Endothelial cell of umbilical vein (primary cell): Measurements from ENCODE around the gene ANXA6. TPM values are rescaled to one million over a fixed set of nuclear protein-coding genes. Genes with fewer than 3 reads are reported as not detected.

Experiments
- BruUV-seq: library from RNA; stranded (reverse); fragments of 400-500 nt; replicated peaks from 2 replicates; lab custom pipeline; 2021; lab: Mats Ljungman, UMichigan
- CTCF ChIA-PET: fragments of 300-600, 350-600 bp; sonication (Branson Sonifier 250); formaldehyde crosslinking; loops from one replicate; lab custom pipeline; 2021; ENCODE audit warnings: antibody characterized with exemption, inconsistent platforms; lab: Charles Lee
- POLR2A ChIA-PET: fragments of 300-600, 350-600 bp; sonication (Branson Sonifier 250); formaldehyde crosslinking; loops from one replicate; lab custom pipeline; 2021; ENCODE audit warnings: antibody characterized with exemption, inconsistent platforms; lab: Charles Lee
- DNase-seq: peaks from one replicate; pipeline ENCODE4 v3.0.0-alpha.2; 2011; ENCODE audit warnings: low read depth, low spot score
- FAIRE-seq: peaks from 2 replicates; lab custom pipeline; 2011; peaks lifted over from hg19 to GRCh38; lab: Jason Lieb, UNC
- H2AFZ ChIP-seq: 2 replicates; pipeline ENCODE4 v1.6.0; 2012; ENCODE audit warnings: low read depth, low read length, control low read depth, inconsistent platforms
- H3K27ac ChIP-seq: 2 replicates; pipeline ENCODE4 v1.5.1; 2011; ENCODE audit warnings: low read depth, mild to moderate bottlenecking, control low read depth, low read length, moderate library complexity; ENCODE audit not compliant: insufficient read depth
- H3K27me3 ChIP-seq, 2 experiments: 2 replicates each; pipeline versions ENCODE4 v1.6.0 to v1.6.1; 2011; ENCODE audit warnings: low read length in 2 of 2, mixed read lengths in 1 of 2; ENCODE audit not compliant: control insufficient read depth in 2 of 2, insufficient read depth in 2 of 2
- H3K36me3 ChIP-seq, 2 experiments: 2 replicates in 1 of 2; 3 replicates in 1 of 2; pipeline ENCODE4 v1.5.1; 2011; ENCODE audit warnings: low read length in 2 of 2, mild to moderate bottlenecking in 1 of 2, moderate library complexity in 1 of 2; ENCODE audit not compliant: control insufficient read depth in 2 of 2, insufficient read depth in 2 of 2; ENCODE audit errors: extremely low read depth in 1 of 2
- H3K4me1 ChIP-seq: 3 replicates; pipeline ENCODE4 v1.5.1; 2011; ENCODE audit warnings: mild to moderate bottlenecking, low read length; ENCODE audit not compliant: control insufficient read depth, insufficient read depth; ENCODE audit errors: extremely low read depth
- H3K4me2 ChIP-seq: 2 replicates; pipeline ENCODE4 v1.6.1; 2011; ENCODE audit warnings: low read length, control low read depth, mixed read lengths; ENCODE audit not compliant: insufficient read depth
- H3K4me3 ChIP-seq, 3 experiments: fragments of 200-600 bp in 1 of 3; sonication (generic), shearing (Covaris generic) in 1 of 3; replicated peaks in 1 of 3; 2 replicates each; pipeline ENCODE4 v1.5.1; 2011 to 2016; ENCODE audit warnings: control low read depth in 3 of 3, low read length in 3 of 3, mild to moderate bottlenecking in 2 of 3, inconsistent platforms in 1 of 3, low read depth in 1 of 3, moderate library complexity in 1 of 3; ENCODE audit not compliant: insufficient read depth in 1 of 3
- H3K79me2 ChIP-seq: 2 replicates; pipeline ENCODE4 v1.6.0; 2012; ENCODE audit warnings: low read length, inconsistent platforms; ENCODE audit not compliant: control insufficient read depth, insufficient read depth
- H3K9ac ChIP-seq: replicated peaks from 2 replicates; pipeline ENCODE3; 2011; ENCODE audit warnings: low read length, control low read depth; ENCODE audit not compliant: insufficient read depth; ENCODE audit errors: extremely low read depth
- H3K9me1 ChIP-seq: replicated peaks from 3 replicates; pipeline ENCODE4 v1.6.0; 2011; ENCODE audit warnings: mild to moderate bottlenecking, low read length; ENCODE audit not compliant: control insufficient read depth, insufficient read depth; ENCODE audit errors: extremely low read depth
- H3K9me3 ChIP-seq: replicated peaks from 2 replicates; pipeline ENCODE4 v1.5.1; 2012; ENCODE audit warnings: low read length, inconsistent platforms; ENCODE audit not compliant: control insufficient read depth, insufficient read depth
- H4K20me1 ChIP-seq: replicated peaks from 2 replicates; pipeline ENCODE3; 2011; ENCODE audit warnings: mild to moderate bottlenecking, low read length; ENCODE audit not compliant: control insufficient read depth, insufficient read depth; ENCODE audit errors: extremely low read depth
- FOS ChIP-seq: IDR thresholded peaks from 2 replicates; pipeline ENCODE4 v1.6.1; 2011; ENCODE audit warnings: mild to moderate bottlenecking, low read length, moderate library complexity, borderline replicate concordance; ENCODE audit not compliant: insufficient read depth
- GATA2 ChIP-seq: IDR thresholded peaks from 2 replicates; pipeline ENCODE4 v1.7.0; 2011; ENCODE audit warnings: low read depth, mild to moderate bottlenecking, moderate library complexity, mixed read lengths, low read length; ENCODE audit not compliant: insufficient read length, insufficient read depth
- JUN ChIP-seq: IDR thresholded peaks from 2 replicates; pipeline ENCODE4 v1.6.1; 2011; ENCODE audit warnings: borderline replicate concordance, low read depth; ENCODE audit not compliant: insufficient read length, insufficient read depth
- MYC ChIP-seq: IDR thresholded peaks from one replicate; pipeline ENCODE4 v1.6.1; 2011; ENCODE audit warnings: mild to moderate bottlenecking, low read depth, low read length
- POLR2A ChIP-seq: IDR thresholded peaks from 2 replicates; pipeline ENCODE4 v1.6.1; 2012; ENCODE audit warnings: low read depth, mild to moderate bottlenecking, control low read depth, low read length
- dilution Hi-C: fragments of 300-500 bp; cut with MboI; formaldehyde crosslinking; loops from one replicate; pipeline ENCODE4 v1.15.0; 2019; ENCODE audit warnings: low sequenced_read_pairs; ENCODE audit not compliant: extremely low pct_ligation_motif_present
- intact Hi-C: fragments of 100-400 bp; cut with micrococcal nuclease; formaldehyde crosslinking; loops from one replicate; pipeline ENCODE4 v1.10.0; 2022
- polyA plus RNA-seq, 4 experiments: library from polyadenylated mRNA; depleted of rRNA in 3 of 4; stranded (reverse) in 3 of 4; unstranded in 1 of 4; fragments of >200 nt; gene quantifications; 2 replicates each; pipeline versions ENCODE4 v1.2.1 to v1.2.3, GENCODE V29; 2011 to 2012; ENCODE audit warnings: missing spikeins in 1 of 4
- total RNA-seq: library from RNA; stranded (reverse); gene quantifications from 2 replicates; pipeline ENCODE4 v1.2.3, GENCODE V29; 2021
- TF ChIP-seq, protein P1 (sequence below): IDR thresholded peaks from 2 replicates; pipeline ENCODE4 v1.6.1; 2011; ENCODE audit not compliant: insufficient read depth, insufficient read length

The ANXA6 gene
- total and polyA plus RNA-seq, 2 donors (not counting 3 experiments of a cell fraction or from before 2014, with no cell fraction given), result 195 to 266 TPM

DNA sequence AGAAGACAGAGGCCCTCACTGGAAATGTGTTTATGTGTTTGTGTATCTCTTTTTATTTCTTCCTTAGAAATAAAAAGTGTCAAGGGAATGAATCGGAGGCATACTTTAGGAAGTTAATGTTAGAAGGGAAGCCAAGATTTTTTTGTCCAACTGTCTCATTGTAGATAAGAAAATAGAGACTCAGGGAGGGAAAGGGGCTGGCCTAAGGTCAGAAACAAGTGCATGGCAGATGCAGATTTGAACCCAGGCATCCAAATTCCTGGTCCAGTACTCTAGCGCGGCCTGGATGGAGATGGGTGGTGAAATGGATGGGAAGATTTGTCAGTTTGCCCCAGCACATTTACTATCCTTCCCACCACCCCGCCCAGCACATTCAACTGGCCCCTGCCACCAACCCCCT lies 56.9 kb downstream of the ANXA6 start:
- Histone ChIP-seq H3K9ac (no peak overlapping the region), H3K9me3 (no peaks in the 10 kb centered on the region), H3K9me1 (no peaks in the 10 kb centered on the region), H3K79me2 (no peaks in the 10 kb centered on the region), H3K4me2 (no peak overlapping the region), H3K4me3 (no peak overlapping the region), H2AFZ (no peak overlapping the region), H3K4me1 (peaks cover 3% of the 10 kb centered on the region), H3K27ac (no peak overlapping the region), H3K27me3 (no peaks in the 10 kb centered on the region), H4K20me1 (no peaks in the 10 kb centered on the region), H3K36me3 (peaks cover 0 to 9% of the 10 kb centered on the region in 2 experiments)
- no TSS peak for BruUV-seq
- DNase-seq, result no peak
- dilution Hi-C loops (no loop called here), intact Hi-C loops (no loop called here)
- POLR2A ChIA-PET, result no interaction called here
- TF ChIP-seq GATA2, result no peak
- TF ChIP-seq POLR2A, result no peak
- TF ChIP-seq FOS, result no peak
- TF ChIP-seq MYC, result no peak
- TF ChIP-seq, protein P1, sequence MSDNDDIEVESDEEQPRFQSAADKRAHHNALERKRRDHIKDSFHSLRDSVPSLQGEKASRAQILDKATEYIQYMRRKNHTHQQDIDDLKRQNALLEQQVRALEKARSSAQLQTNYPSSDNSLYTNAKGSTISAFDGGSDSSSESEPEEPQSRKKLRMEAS, result no peak
- no peak for TF ChIP-seq JUN
- CTCF ChIA-PET, result interaction anchor here (2.0 to 3.9 kb wide), 2 partner anchors 15 to 35 kb away, joined by 5 to 19 read pairs; no protein-coding TSS in a partner anchor
- no peak for FAIRE-seq

DNA sequence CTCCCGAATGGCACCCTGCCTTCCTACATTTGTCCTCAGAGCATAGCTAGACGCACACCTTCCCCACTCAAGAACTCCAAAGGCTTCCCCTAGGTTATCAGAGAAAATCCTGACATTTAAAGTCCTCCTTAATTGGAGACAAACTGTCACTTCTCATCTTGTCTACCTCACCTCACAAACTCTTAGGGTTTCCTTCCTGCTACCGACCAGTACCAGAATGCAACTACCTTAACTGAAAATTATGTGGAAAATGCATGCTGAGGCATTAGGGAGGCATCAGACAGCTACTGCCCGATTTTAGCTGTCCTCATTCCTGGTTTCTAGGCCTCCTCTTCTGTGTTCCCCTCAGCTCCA lies 58.8 kb downstream of the ANXA6 start:
- DNase-seq (no peak), FAIRE-seq (peak; percentile 26)
- H3K9me1 ChIP-seq, result no peaks in the 10 kb centered on the region
- H3K9me3 ChIP-seq, result no peaks in the 10 kb centered on the region
- ChIA-PET CTCF (interaction anchor here (0.9 to 3.9 kb wide), 6 partner anchors 9 to 49 kb away, joined by 3 to 19 read pairs (median 8); no protein-coding TSS in a partner anchor), POLR2A (no interaction called here)
- H3K27me3 ChIP-seq, result no peaks in the 10 kb centered on the region
- H2AFZ ChIP-seq, result no peak overlapping the region
- H3K36me3 ChIP-seq, result no peaks in the 10 kb centered on the region
- no peak overlapping the region for H3K9ac ChIP-seq
- BruUV-seq, result no TSS peak
- TF ChIP-seq, protein P1, result no peak
- TF ChIP-seq POLR2A (no peak), MYC (no peak), GATA2 (no peak)
- no peak overlapping the region for H3K4me3 ChIP-seq
- intact Hi-C loops (loop anchor here (5.0 kb wide), 1 partner anchor 46 kb away; no protein-coding TSS in a partner anchor), dilution Hi-C loops (no loop called here)
- H4K20me1 ChIP-seq, result no peaks in the 10 kb centered on the region
- H3K79me2 ChIP-seq, result no peaks in the 10 kb centered on the region
- no peak overlapping the region for H3K4me2 ChIP-seq
- H3K4me1 ChIP-seq, result peaks cover 22% of the 10 kb centered on the region
- no peak overlapping the region for H3K27ac ChIP-seq
